ENCODE measurements around the gene SFXN3. TPM values are rescaled to one million over a fixed set of nuclear protein-coding genes. Genes with fewer than 3 reads are reported as not detected.

The SFXN3 gene
- total RNA-seq, 2 experiments from 2014 or later = 0.41 TPM; not detected in 1

GRCh38 chr10:101011517-101012423, 19.3 kb upstream of the SFXN3 start:
- Histone ChIP-seq H3K79me2 (ENCODE audit: insufficient read depth, low read depth, low read length) (no peaks in the 10 kb centered on the region), H2AFZ (ENCODE audit: low read length) (no peak overlapping the region), H3K4me1 (ENCODE audit: insufficient read depth, low read length, poor library complexity, severe bottlenecking) (no peaks in the 10 kb centered on the region), H3K36me3 (ENCODE audit: insufficient read depth, low read length) (no peaks in the 10 kb centered on the region), H3K9me2 (ENCODE audit: insufficient read depth, low read length) (no peaks in the 10 kb centered on the region), H4K20me1 (ENCODE audit: insufficient read depth, low read length) (no peaks in the 10 kb centered on the region), H3K4me3 (ENCODE audit: low read depth, low read length, poor library complexity, severe bottlenecking) (no peak overlapping the region), H3K27ac (ENCODE audit: low read depth, low read length, poor library complexity, severe bottlenecking) (no peak overlapping the region), H3K9me3 (ENCODE audit: low read length) (no peaks in the 10 kb centered on the region), H3K4me2 (ENCODE audit: low read length) (no peak overlapping the region)
- ChIA-PET CTCF (ENCODE audit: unreplicated experiment) (no interaction called here), POLR2A (interaction anchor here (0.6 kb wide), 1 partner anchor 44 kb away, joined by 3 read pairs; no protein-coding TSS in a partner anchor)
- peak; percentile 33; the same call in 1 of the 2 replicates for TF ChIP-seq CTCF (conservative IDR thresholded peaks at IDR 0.05; ENCODE audit: low read length)
- no peak for TF ChIP-seq EZH2phosphoT487 (IDR thresholded peaks at IDR 0.05; ENCODE audit: borderline replicate concordance, low read depth, low read length)
- no peak for DNase-seq (ENCODE audit: low spot score)
- no TSS peak for BruUV-seq (replicated peaks)
- intact Hi-C loops (cut with micrococcal nuclease; ENCODE audit: unreplicated experiment) = loop anchor here (5.0 kb wide), 1 partner anchor 1179 kb away; no protein-coding TSS in a partner anchor

GRCh38 chr10:101012525-101013364, 18.3 kb upstream of the SFXN3 start:
- no TSS peak for BruUV-seq (replicated peaks)
- Histone ChIP-seq H2AFZ (ENCODE audit: low read length) (no peak overlapping the region), H3K9me3 (ENCODE audit: low read length) (no peaks in the 10 kb centered on the region)

More at GRCh38 chr10:101012525-101013364, 18.3 kb upstream of the SFXN3 start:
- no peaks in the 10 kb centered on the region for H3K4me1 ChIP-seq (ENCODE audit: insufficient read depth, low read length, poor library complexity, severe bottlenecking)
- no peak overlapping the region for H3K4me2 ChIP-seq (ENCODE audit: low read length)
- ChIA-PET CTCF (ENCODE audit: unreplicated experiment) (no interaction called here), POLR2A (no interaction called here)
- no peaks in the 10 kb centered on the region for H3K36me3 ChIP-seq (ENCODE audit: insufficient read depth, low read length)
- DNase-seq (ENCODE audit: low spot score) = peak; percentile 79
- H3K4me3 ChIP-seq (ENCODE audit: low read depth, low read length, poor library complexity, severe bottlenecking) = no peak overlapping the region
- no peaks in the 10 kb centered on the region for H3K79me2 ChIP-seq (ENCODE audit: insufficient read depth, low read depth, low read length)
- H3K27ac ChIP-seq (ENCODE audit: low read depth, low read length, poor library complexity, severe bottlenecking) = no peak overlapping the region
- no peaks in the 10 kb centered on the region for H3K9me2 ChIP-seq (ENCODE audit: insufficient read depth, low read length)
- no peak for TF ChIP-seq EZH2phosphoT487 (IDR thresholded peaks at IDR 0.05; ENCODE audit: borderline replicate concordance, low read depth, low read length)
- TF ChIP-seq CTCF (conservative IDR thresholded peaks at IDR 0.05; ENCODE audit: low read length) = peak; percentile 93
- intact Hi-C loops (cut with micrococcal nuclease; ENCODE audit: unreplicated experiment) = loop anchor here (5.0 kb wide), 1 partner anchor 1180 kb away; no protein-coding TSS in a partner anchor
- no peaks in the 10 kb centered on the region for H4K20me1 ChIP-seq (ENCODE audit: insufficient read depth, low read length)

Data from OCI-LY7 (cell line).